PC-9 (cell line): ENCODE results near the gene GPR183. TPM values are rescaled to one million over a fixed set of nuclear protein-coding genes. Genes with fewer than 3 reads are reported as not detected.
"Not testable (repeated sequence)": the region's sequence is repeated elsewhere in the genome, so short reads cannot be mapped to it uniquely, and the experiment has no call there.

Source experiments
- BruUV-seq: library from RNA; stranded (reverse); fragments of 400-500 nt; replicated peaks from 2 replicates; lab custom pipeline; 2021; lab: Mats Ljungman, UMichigan
- CTCF ChIA-PET: fragments of 300-600 bp; sonication (Branson Sonifier 250); formaldehyde crosslinking; loops from one replicate; lab custom pipeline; 2022; ENCODE audit warnings: antibody characterized with exemption; lab: Charles Lee
- POLR2A ChIA-PET: fragments of 300-600 bp; sonication (Branson Sonifier 250); formaldehyde crosslinking; loops from one replicate; lab custom pipeline; 2022; ENCODE audit warnings: antibody characterized with exemption; ENCODE audit not compliant: unreplicated experiment; lab: Charles Lee
- DNase-seq, 2 experiments: peaks; one replicate each; pipeline versions ENCODE4 v3.0.0 to v3.0.0-alpha.2; 2015 to 2022; ENCODE audit warnings: mixed read lengths in 1 of 2
- H2AFZ ChIP-seq: fragments of 200-600 bp; sonication (generic); 2 replicates; pipeline ENCODE4 v1.8.1; 2017; ENCODE audit warnings: antibody characterized with exemption
- H3F3A ChIP-seq: fragments of 200-600 bp; sonication (generic); 2 replicates; pipeline ENCODE4 v1.8.1; 2017; ENCODE audit warnings: antibody characterized with exemption, mild to moderate bottlenecking, low read depth; ENCODE audit not compliant: insufficient read depth
- H3K27ac ChIP-seq: fragments of 200-600 bp; sonication (generic); 2 replicates; pipeline ENCODE4 v1.6.1; 2016; ENCODE audit warnings: mixed run types
- H3K27me3 ChIP-seq: fragments of 200-600 bp; sonication (generic); 2 replicates; pipeline ENCODE4 v1.6.1; 2016; ENCODE audit warnings: low read depth, mixed run types; ENCODE audit not compliant: insufficient read depth
- H3K36me3 ChIP-seq: fragments of 200-600 bp; sonication (generic); 2 replicates; pipeline ENCODE4 v1.6.1; 2016; ENCODE audit warnings: low read depth, mixed run types
- H3K4me1 ChIP-seq: fragments of 200-600 bp; sonication (generic); replicated peaks from 2 replicates; pipeline ENCODE4 v1.6.1; 2016; ENCODE audit warnings: mixed run types; ENCODE audit not compliant: insufficient read depth
- H3K4me2 ChIP-seq: fragments of 200-600 bp; sonication (generic); 2 replicates; pipeline ENCODE4 v1.6.1; 2017; ENCODE audit warnings: mixed run types
- H3K4me3 ChIP-seq: fragments of 200-600 bp; sonication (generic); 2 replicates; pipeline ENCODE4 v1.6.1; 2016; ENCODE audit warnings: mixed run types
- H3K79me2 ChIP-seq: fragments of 200-600 bp; sonication (generic); 2 replicates; pipeline ENCODE4 v1.6.1; 2017; ENCODE audit warnings: low read depth, mixed run types
- H3K9me2 ChIP-seq: fragments of 200-600 bp; sonication (generic); 2 replicates; pipeline ENCODE4 v1.8.1; 2017; ENCODE audit warnings: mild to moderate bottlenecking; ENCODE audit not compliant: insufficient read depth
- H3K9me3 ChIP-seq: fragments of 200-600 bp; sonication (generic); 2 replicates; pipeline ENCODE4 v1.8.1; 2016; ENCODE audit warnings: low read depth; ENCODE audit not compliant: insufficient read depth
- H4K20me1 ChIP-seq: fragments of 200-600 bp; sonication (generic); 2 replicates; pipeline ENCODE4 v1.8.1; 2017; ENCODE audit not compliant: insufficient read depth
- CTCF ChIP-seq: fragments of 200-600 bp; sonication (generic); conservative IDR thresholded peaks from 2 replicates; pipeline ENCODE4 v1.6.1; 2017; ENCODE audit warnings: mixed run types, antibody characterized with exemption, mild to moderate bottlenecking, moderate library complexity
- EZH2 ChIP-seq: fragments of 200-600 bp; sonication (generic); IDR thresholded peaks from 2 replicates; pipeline ENCODE4 v1.8.0; 2017; ENCODE audit warnings: antibody characterized with exemption, low read depth
- intact Hi-C: fragments of 100-400 bp; cut with micrococcal nuclease; formaldehyde crosslinking; loops from one replicate; pipeline ENCODE4 v1.10.0; 2022; ENCODE audit not compliant: unreplicated experiment
- total RNA-seq: library from RNA; stranded (reverse); gene quantifications from 2 replicates; pipeline ENCODE4 v1.2.3, GENCODE V29; 2021

GPR183 gene
- total RNA-seq, 1 experiment from 2014 or later = not detected

GRCh38 chr13:99254830-99255229 is 52.4 kb downstream of the GPR183 start:
- ChIA-PET POLR2A (interaction anchor here (0.5 kb wide), 1 partner anchor 289 kb away, joined by 3 read pairs; no protein-coding TSS in a partner anchor), CTCF (no interaction called here)
- Histone ChIP-seq H4K20me1 (peaks cover 23% of the 10 kb centered on the region; the same call in 1 of the 2 replicates), H3K4me1 (no peaks in the 10 kb centered on the region), H3K27me3 (no peaks in the 10 kb centered on the region), H3K79me2 (peaks cover 18% of the 10 kb centered on the region), H3K9me3 (no peaks in the 10 kb centered on the region), H3K36me3 (peaks cover 31% of the 10 kb centered on the region; the same call in 1 of the 2 replicates), H3K4me2 (no peak overlapping the region), H3F3A (peaks cover 14% of the 10 kb centered on the region), H3K9me2 (no peaks in the 10 kb centered on the region), H3K4me3 (no peak overlapping the region), H2AFZ (no peak overlapping the region), H3K27ac (no peak overlapping the region)
- TF ChIP-seq CTCF (no peak), EZH2 (no peak)
- DNase-seq = no peak
- no TSS peak for BruUV-seq
- intact Hi-C loops = no loop called here

GRCh38 chr13:99251921-99252320 is 55.3 kb downstream of the GPR183 start:
- ChIA-PET POLR2A (no interaction called here), CTCF (interaction anchor here (0.7 kb wide), 1 partner anchor 1201 kb away, joined by 3 read pairs; no protein-coding TSS in a partner anchor)
- peaks cover 23% of the 10 kb centered on the region for H3K79me2 ChIP-seq
- intact Hi-C loops = no loop called here
- H3K4me2 ChIP-seq = no peak overlapping the region
- peaks cover 46% of the 10 kb centered on the region for H3K36me3 ChIP-seq
- peaks cover 25% of the 10 kb centered on the region; the same call in 1 of the 2 replicates for H4K20me1 ChIP-seq
- no peaks in the 10 kb centered on the region for H3K9me2 ChIP-seq
- DNase-seq = no peak
- H3K27ac ChIP-seq = 0 out of 2 replicates have a peak overlapping the region, but pooled peaks have one; percentile 13
- BruUV-seq = no TSS peak
- no peaks in the 10 kb centered on the region for H3K4me1 ChIP-seq
- H3K9me3 ChIP-seq = no peaks in the 10 kb centered on the region
- no peak overlapping the region for H3K4me3 ChIP-seq
- H3F3A ChIP-seq = peaks cover 14% of the 10 kb centered on the region
- no peak for TF ChIP-seq EZH2
- TF ChIP-seq CTCF = no peak
- H3K27me3 ChIP-seq = no peaks in the 10 kb centered on the region
- no peak overlapping the region for H2AFZ ChIP-seq

GRCh38 chr13:99250982-99251825 is 56.0 kb downstream of the GPR183 start:
- H3K36me3 ChIP-seq = peaks cover 46% of the 10 kb centered on the region
- H3K27ac ChIP-seq = 0 out of 2 replicates have a peak overlapping the region, but pooled peaks have one; percentile 5
- TF ChIP-seq CTCF (no peak), EZH2 (no peak)
- no peaks in the 10 kb centered on the region for H3K9me2 ChIP-seq
- H4K20me1 ChIP-seq = peaks cover 20% of the 10 kb centered on the region; the same call in 1 of the 2 replicates
- no TSS peak for BruUV-seq
- H3K9me3 ChIP-seq = no peaks in the 10 kb centered on the region
- H3K4me1 ChIP-seq = no peaks in the 10 kb centered on the region
- H3K27me3 ChIP-seq = no peaks in the 10 kb centered on the region
- intact Hi-C loops = no loop called here
- peaks cover 8% of the 10 kb centered on the region for H3F3A ChIP-seq
- H3K79me2 ChIP-seq = peaks cover 23% of the 10 kb centered on the region
- H3K4me3 ChIP-seq = no peak overlapping the region
- no peak for DNase-seq
- POLR2A ChIA-PET = no interaction called here
- no peak overlapping the region for H3K4me2 ChIP-seq
- no peak overlapping the region for H2AFZ ChIP-seq
- CTCF ChIA-PET = interaction anchor here (0.7 kb wide), 1 partner anchor 1202 kb away, joined by 3 read pairs; no protein-coding TSS in a partner anchor

- H3K27ac ChIP-seq, DNase-seq, H3K9me2 ChIP-seq, H3K9me3 ChIP-seq, intact Hi-C loops, BruUV-seq, H3K4me2 ChIP-seq, H2AFZ ChIP-seq, H3K4me1 ChIP-seq, H3K27me3 ChIP-seq, CTCF ChIA-PET, H3K4me3 ChIP-seq: not testable (repeated sequence)
- peaks cover 33% of the 10 kb centered on the region for H3K36me3 ChIP-seq
- POLR2A ChIA-PET = interaction anchor here (0.6 kb wide), 1 partner anchor 385 kb away, joined by 5 read pairs; no protein-coding TSS in a partner anchor
- peaks cover 23% of the 10 kb centered on the region for H3K79me2 ChIP-seq
- H4K20me1 ChIP-seq = peaks cover 19% of the 10 kb centered on the region; the same call in 1 of the 2 replicates
- H3F3A ChIP-seq = peaks cover 14% of the 10 kb centered on the region
These were observed 57.6 kb downstream of the GPR183 start for GRCh38 chr13:99249606-99250005.

GRCh38 chr13:99249178-99249577 is 58.0 kb downstream of the GPR183 start:
- H3K27me3 ChIP-seq, H3K9me3 ChIP-seq, POLR2A ChIA-PET, DNase-seq, BruUV-seq, CTCF ChIA-PET, H3K4me3 ChIP-seq, intact Hi-C loops, H3K27ac ChIP-seq, H3K9me2 ChIP-seq, H3K4me1 ChIP-seq, H2AFZ ChIP-seq, H3K4me2 ChIP-seq: not testable (repeated sequence)
- Histone ChIP-seq H3K36me3 (peaks cover 31% of the 10 kb centered on the region), H3F3A (peaks cover 14% of the 10 kb centered on the region), H4K20me1 (peaks cover 19% of the 10 kb centered on the region; the same call in 1 of the 2 replicates), H3K79me2 (peaks cover 23% of the 10 kb centered on the region)
